PFSK-1 (cell line): ENCODE data around the gene RRAGD.

Source experiments
- POLR2AphosphoS5 ChIP-seq: IDR thresholded peaks from 2 replicates; pipeline ENCODE4 v1.6.1; 2012; ENCODE audit warnings: low read depth, mild to moderate bottlenecking, control low read depth, low read length, moderate library complexity
- SIN3A ChIP-seq: IDR thresholded peaks from 2 replicates; pipeline ENCODE4 v1.6.1; 2012; ENCODE audit warnings: mild to moderate bottlenecking, low read length, moderate library complexity, borderline replicate concordance; ENCODE audit not compliant: insufficient read depth
- TF ChIP-seq, protein P1 (sequence below), 2 experiments: IDR thresholded peaks; 2 replicates each; pipeline versions ENCODE4 v1.6.1 to v1.8.0; 2011 to 2012; ENCODE audit warnings: low read depth in 2 of 2, low read length in 2 of 2, control low read depth in 1 of 2, inconsistent platforms in 1 of 2, mild to moderate bottlenecking in 1 of 2, moderate library complexity in 1 of 2; ENCODE audit not compliant: insufficient read depth in 1 of 2

DNA sequence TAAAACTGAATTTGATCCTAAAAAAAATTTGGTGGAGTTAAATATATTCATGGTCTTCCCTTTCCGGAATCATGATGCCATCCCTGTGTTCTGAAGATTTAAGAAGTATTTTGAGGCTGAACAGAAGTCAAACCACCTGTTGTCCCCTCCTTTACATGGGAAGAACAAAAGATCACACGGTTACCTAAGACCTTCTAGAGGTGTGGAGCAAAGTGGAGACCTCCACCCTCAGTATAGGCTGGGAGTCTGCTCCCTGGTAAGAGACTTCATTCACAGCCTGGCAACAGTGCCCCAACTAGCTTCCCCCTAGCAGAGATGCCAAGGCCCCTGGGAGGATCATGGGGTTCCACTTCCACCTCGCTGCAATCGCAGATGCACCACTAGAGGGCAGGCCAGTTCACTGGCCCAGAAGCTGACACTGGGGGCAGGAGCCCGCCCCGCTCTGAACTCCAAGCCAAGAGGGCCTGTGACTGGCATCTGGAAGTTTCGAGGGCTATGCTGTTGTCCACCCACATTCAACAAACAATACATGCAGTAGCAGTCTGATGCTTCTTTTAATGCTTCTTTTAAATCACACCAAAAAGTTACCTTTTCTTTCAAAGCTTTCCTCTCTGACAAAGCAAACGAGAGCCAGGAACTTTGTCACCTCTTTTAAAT, 40.1 kb downstream of the RRAGD start:
- TF ChIP-seq POLR2AphosphoS5 (no peak), SIN3A (no peak)
- TF ChIP-seq, protein P1, sequence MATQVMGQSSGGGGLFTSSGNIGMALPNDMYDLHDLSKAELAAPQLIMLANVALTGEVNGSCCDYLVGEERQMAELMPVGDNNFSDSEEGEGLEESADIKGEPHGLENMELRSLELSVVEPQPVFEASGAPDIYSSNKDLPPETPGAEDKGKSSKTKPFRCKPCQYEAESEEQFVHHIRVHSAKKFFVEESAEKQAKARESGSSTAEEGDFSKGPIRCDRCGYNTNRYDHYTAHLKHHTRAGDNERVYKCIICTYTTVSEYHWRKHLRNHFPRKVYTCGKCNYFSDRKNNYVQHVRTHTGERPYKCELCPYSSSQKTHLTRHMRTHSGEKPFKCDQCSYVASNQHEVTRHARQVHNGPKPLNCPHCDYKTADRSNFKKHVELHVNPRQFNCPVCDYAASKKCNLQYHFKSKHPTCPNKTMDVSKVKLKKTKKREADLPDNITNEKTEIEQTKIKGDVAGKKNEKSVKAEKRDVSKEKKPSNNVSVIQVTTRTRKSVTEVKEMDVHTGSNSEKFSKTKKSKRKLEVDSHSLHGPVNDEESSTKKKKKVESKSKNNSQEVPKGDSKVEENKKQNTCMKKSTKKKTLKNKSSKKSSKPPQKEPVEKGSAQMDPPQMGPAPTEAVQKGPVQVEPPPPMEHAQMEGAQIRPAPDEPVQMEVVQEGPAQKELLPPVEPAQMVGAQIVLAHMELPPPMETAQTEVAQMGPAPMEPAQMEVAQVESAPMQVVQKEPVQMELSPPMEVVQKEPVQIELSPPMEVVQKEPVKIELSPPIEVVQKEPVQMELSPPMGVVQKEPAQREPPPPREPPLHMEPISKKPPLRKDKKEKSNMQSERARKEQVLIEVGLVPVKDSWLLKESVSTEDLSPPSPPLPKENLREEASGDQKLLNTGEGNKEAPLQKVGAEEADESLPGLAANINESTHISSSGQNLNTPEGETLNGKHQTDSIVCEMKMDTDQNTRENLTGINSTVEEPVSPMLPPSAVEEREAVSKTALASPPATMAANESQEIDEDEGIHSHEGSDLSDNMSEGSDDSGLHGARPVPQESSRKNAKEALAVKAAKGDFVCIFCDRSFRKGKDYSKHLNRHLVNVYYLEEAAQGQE (IDR thresholded peaks at IDR 0.05; ENCODE audit: insufficient read depth in 1 of 2, low read depth in 2 of 2, low read length in 2 of 2): no peak
